Fibroblast of pulmonary artery (primary cell): Measurements from ENCODE around the gene GPC3.
"Not testable (repeated sequence)": the region's sequence is repeated elsewhere in the genome, so short reads cannot be mapped to it uniquely, and the experiment has no call there.

ENCODE experiments used
- DNase-seq: peaks from one replicate; pipeline ENCODE4 v3.0.0-alpha.2; 2010; ENCODE audit warnings: low read depth
- H3K4me3 ChIP-seq: replicated peaks from 2 replicates; pipeline ENCODE4 v1.5.1; 2011; ENCODE audit warnings: low read depth, mild to moderate bottlenecking, control low read depth, low read length, moderate library complexity
- CTCF ChIP-seq: IDR thresholded peaks from 2 replicates; pipeline ENCODE4 v1.5.1; 2011; ENCODE audit warnings: mild to moderate bottlenecking, control low read depth, low read length, inconsistent platforms; ENCODE audit errors: missing control alignments

Gene GPC3

GRCh38 chrX:133774807-133775206, 210.6 kb downstream of the GPC3 start:
- no peak for DNase-seq
- H3K4me3 ChIP-seq, result no peak overlapping the region
- TF ChIP-seq CTCF, result no peak

- no peak for DNase-seq
- no peak for TF ChIP-seq CTCF
- H3K4me3 ChIP-seq, result no peak overlapping the region
Observed at GRCh38 chrX:133771086-133771646, 214.2 kb downstream of the GPC3 start.

- not testable (repeated sequence) for DNase-seq, H3K4me3 ChIP-seq
Observed at GRCh38 chrX:133762976-133763548, 222.3 kb downstream of the GPC3 start.

GRCh38 chrX:133754657-133755056, 230.7 kb downstream of the GPC3 start:
- H3K4me3 ChIP-seq, result no peak overlapping the region
- no peak for DNase-seq
- TF ChIP-seq CTCF, result no peak

- TF ChIP-seq CTCF, result no peak
- H3K4me3 ChIP-seq, result no peak overlapping the region
- no peak for DNase-seq
Observed at GRCh38 chrX:133749951-133750350, 235.4 kb downstream of the GPC3 start.

- no peak overlapping the region for H3K4me3 ChIP-seq
- DNase-seq, result no peak
- no peak for TF ChIP-seq CTCF
Observed at GRCh38 chrX:133749370-133749769, 236.0 kb downstream of the GPC3 start.

- DNase-seq, result no peak
- TF ChIP-seq CTCF, result no peak
- H3K4me3 ChIP-seq, result no peak overlapping the region
Observed at GRCh38 chrX:133747196-133747595, 238.2 kb downstream of the GPC3 start.
